Measurements from ENCODE around the gene ANKRD11.

Gene ANKRD11

GRCh38 chr16:89426736-89427530, 63.4 kb downstream of the ANKRD11 start:
- Histone ChIP-seq H3K79me1 (ENCODE audit: low read depth, low read length) (peaks cover 12% of the 10 kb centered on the region), H3K18ac (ENCODE audit: low read length) (no peak overlapping the region), H3K23ac (ENCODE audit: low read depth, low read length, poor library complexity) (no peak overlapping the region), H2AK5ac (ENCODE audit: low read depth, low read length) (no peak overlapping the region), H3K36me3 (replicated peaks in 1 of 2; ENCODE audit: control insufficient read depth in 2 of 2, insufficient read depth in 2 of 2, low read length in 2 of 2) (peaks cover 0 to 54% of the 10 kb centered on the region in 2 donors), H2BK12ac (ENCODE audit: low read length) (no peak overlapping the region), H3K4me3 (ENCODE audit: low read length in 2 of 2) (no peak overlapping the region), H4K8ac (ENCODE audit: low read depth, low read length) (no peak overlapping the region), H2AFZ (ENCODE audit: low read length) (no peak overlapping the region), H3K27me3 (ENCODE audit: control insufficient read depth in 3 of 3, insufficient read depth in 3 of 3, low read depth in 1 of 3, low read length in 3 of 3) (no peaks in the 10 kb centered on the region), H3K4me1 (ENCODE audit: control insufficient read depth in 2 of 2, insufficient read depth in 1 of 2, low read depth in 1 of 2, low read length in 2 of 2) (peaks cover 2 to 12% of the 10 kb centered on the region in 2 donors), H2BK5ac (ENCODE audit: low read length) (no peak overlapping the region), H4K91ac (ENCODE audit: low read depth, low read length, poor library complexity) (no peak overlapping the region), H3K27ac (replicated peaks; ENCODE audit: low read length) (no peak overlapping the region), H3K9me3 (replicated peaks in 1 of 2; ENCODE audit: control insufficient read depth in 2 of 2, insufficient read depth in 1 of 2, low read depth in 1 of 2, low read length in 2 of 2) (no peaks in the 10 kb centered on the region), H3K14ac (ENCODE audit: low read length) (no peak overlapping the region), H2BK120ac (ENCODE audit: low read depth, low read length) (no peak overlapping the region), H3K4me2 (ENCODE audit: insufficient read depth, low read length, poor library complexity, severe bottlenecking) (no peak overlapping the region), H3K9ac (ENCODE audit: low read depth, low read length, poor library complexity) (no peak overlapping the region), H3K4ac (ENCODE audit: low read length) (no peak overlapping the region), H2BK15ac (ENCODE audit: low read length) (no peak overlapping the region)
- WGBS, 2 donors (ENCODE audit: extremely low coverage in 2 of 2, insufficient read length in 2 of 2, insufficient replicate concordance in 1 of 2), result no CpG with 5 or more reads among the region's 10 CpGs
- no peak for DNase-seq (ENCODE audit: low spot score)

- H3K18ac ChIP-seq (ENCODE audit: low read length), result no peak overlapping the region
- peaks cover 0 to 52% of the 10 kb centered on the region in 2 donors for H3K36me3 ChIP-seq (replicated peaks in 1 of 2; ENCODE audit: control insufficient read depth in 2 of 2, insufficient read depth in 2 of 2, low read length in 2 of 2)
- no peak overlapping the region for H2AFZ ChIP-seq (ENCODE audit: low read length)
- H2BK120ac ChIP-seq (ENCODE audit: low read depth, low read length), result no peak overlapping the region
- H3K9ac ChIP-seq (ENCODE audit: low read depth, low read length, poor library complexity), result no peak overlapping the region
- H3K9me3 ChIP-seq (replicated peaks in 1 of 2; ENCODE audit: control insufficient read depth in 2 of 2, insufficient read depth in 1 of 2, low read depth in 1 of 2, low read length in 2 of 2), result no peaks in the 10 kb centered on the region
- no peak overlapping the region for H3K27ac ChIP-seq (replicated peaks; ENCODE audit: low read length)
- H2BK15ac ChIP-seq (ENCODE audit: low read length), result no peak overlapping the region
- H2BK12ac ChIP-seq (ENCODE audit: low read length), result no peak overlapping the region
- no peak for DNase-seq (ENCODE audit: low spot score)
- H4K8ac ChIP-seq (ENCODE audit: low read depth, low read length), result no peak overlapping the region
- peaks cover 0 to 5% of the 10 kb centered on the region in 2 donors for H3K4me1 ChIP-seq (ENCODE audit: control insufficient read depth in 2 of 2, insufficient read depth in 1 of 2, low read depth in 1 of 2, low read length in 2 of 2)
- H3K27me3 ChIP-seq (ENCODE audit: control insufficient read depth in 3 of 3, insufficient read depth in 3 of 3, low read depth in 1 of 3, low read length in 3 of 3), result no peaks in the 10 kb centered on the region
- H3K79me1 ChIP-seq (ENCODE audit: low read depth, low read length), result peaks cover 10% of the 10 kb centered on the region
- no peak overlapping the region for H3K4ac ChIP-seq (ENCODE audit: low read length)
- no peak overlapping the region for H3K23ac ChIP-seq (ENCODE audit: low read depth, low read length, poor library complexity)
- no peak overlapping the region for H2BK5ac ChIP-seq (ENCODE audit: low read length)
- H2AK5ac ChIP-seq (ENCODE audit: low read depth, low read length), result no peak overlapping the region
- WGBS, 2 donors (ENCODE audit: extremely low coverage in 2 of 2, insufficient read length in 2 of 2, insufficient replicate concordance in 1 of 2), result no CpG with 5 or more reads among the region's 10 CpGs
- no peak overlapping the region for H4K91ac ChIP-seq (ENCODE audit: low read depth, low read length, poor library complexity)
- no peak overlapping the region for H3K4me2 ChIP-seq (ENCODE audit: insufficient read depth, low read length, poor library complexity, severe bottlenecking)
- H3K4me3 ChIP-seq (ENCODE audit: low read length in 2 of 2), result no peak overlapping the region
- H3K14ac ChIP-seq (ENCODE audit: low read length), result no peak overlapping the region
Observed at GRCh38 chr16:89425523-89425922, 64.8 kb downstream of the ANKRD11 start.

GRCh38 chr16:89423681-89424260, 66.6 kb downstream of the ANKRD11 start:
- Histone ChIP-seq H3K9me3 (replicated peaks in 1 of 2; ENCODE audit: control insufficient read depth in 2 of 2, insufficient read depth in 1 of 2, low read depth in 1 of 2, low read length in 2 of 2) (no peaks in the 10 kb centered on the region), H3K36me3 (replicated peaks in 1 of 2; ENCODE audit: control insufficient read depth in 2 of 2, insufficient read depth in 2 of 2, low read length in 2 of 2) (peaks cover 3 to 61% of the 10 kb centered on the region in 2 donors), H4K91ac (ENCODE audit: low read depth, low read length, poor library complexity) (no peak overlapping the region), H3K27ac (replicated peaks; ENCODE audit: low read length) (no peak overlapping the region), H4K8ac (ENCODE audit: low read depth, low read length) (no peak overlapping the region), H2BK15ac (ENCODE audit: low read length) (no peak overlapping the region), H3K14ac (ENCODE audit: low read length) (no peak overlapping the region), H2BK5ac (ENCODE audit: low read length) (no peak overlapping the region), H3K27me3 (ENCODE audit: control insufficient read depth in 3 of 3, insufficient read depth in 3 of 3, low read depth in 1 of 3, low read length in 3 of 3) (no peaks in the 10 kb centered on the region), H3K4me3 (ENCODE audit: low read length in 2 of 2) (no peak overlapping the region), H3K23ac (ENCODE audit: low read depth, low read length, poor library complexity) (no peak overlapping the region), H3K9ac (ENCODE audit: low read depth, low read length, poor library complexity) (no peak overlapping the region), H2AFZ (ENCODE audit: low read length) (no peak overlapping the region), H3K4me1 (ENCODE audit: control insufficient read depth in 2 of 2, insufficient read depth in 1 of 2, low read depth in 1 of 2, low read length in 2 of 2) (peaks cover 0 to 5% of the 10 kb centered on the region in 2 donors), H3K79me1 (ENCODE audit: low read depth, low read length) (peaks cover 14% of the 10 kb centered on the region), H2BK12ac (ENCODE audit: low read length) (no peak overlapping the region), H3K4ac (ENCODE audit: low read length) (no peak overlapping the region), H2BK120ac (ENCODE audit: low read depth, low read length) (no peak overlapping the region), H3K18ac (ENCODE audit: low read length) (no peak overlapping the region), H2AK5ac (ENCODE audit: low read depth, low read length) (no peak overlapping the region), H3K4me2 (ENCODE audit: insufficient read depth, low read length, poor library complexity, severe bottlenecking) (no peak overlapping the region)
- no CpG with 5 or more reads among the region's 21 CpGs for WGBS, 2 donors (ENCODE audit: extremely low coverage in 2 of 2, insufficient read length in 2 of 2, insufficient replicate concordance in 1 of 2)
- DNase-seq (ENCODE audit: low spot score), result no peak

GRCh38 chr16:89422905-89423630, 67.3 kb downstream of the ANKRD11 start:
- Histone ChIP-seq H3K9ac (ENCODE audit: low read depth, low read length, poor library complexity) (no peak overlapping the region), H3K27ac (replicated peaks; ENCODE audit: low read length) (no peak overlapping the region), H3K36me3 (replicated peaks in 1 of 2; ENCODE audit: control insufficient read depth in 2 of 2, insufficient read depth in 2 of 2, low read length in 2 of 2) (peaks cover 3 to 66% of the 10 kb centered on the region in 2 donors), H3K4me3 (ENCODE audit: low read length in 2 of 2) (no peak overlapping the region), H2BK15ac (ENCODE audit: low read length) (no peak overlapping the region), H3K23ac (ENCODE audit: low read depth, low read length, poor library complexity) (no peak overlapping the region), H2BK12ac (ENCODE audit: low read length) (no peak overlapping the region), H3K27me3 (ENCODE audit: control insufficient read depth in 3 of 3, insufficient read depth in 3 of 3, low read depth in 1 of 3, low read length in 3 of 3) (no peaks in the 10 kb centered on the region), H2BK5ac (ENCODE audit: low read length) (no peak overlapping the region), H2AFZ (ENCODE audit: low read length) (no peak overlapping the region), H4K8ac (ENCODE audit: low read depth, low read length) (no peak overlapping the region), H2AK5ac (ENCODE audit: low read depth, low read length) (no peak overlapping the region), H3K14ac (ENCODE audit: low read length) (no peak overlapping the region), H3K9me3 (replicated peaks in 1 of 2; ENCODE audit: control insufficient read depth in 2 of 2, insufficient read depth in 1 of 2, low read depth in 1 of 2, low read length in 2 of 2) (no peaks in the 10 kb centered on the region), H3K4ac (ENCODE audit: low read length) (no peak overlapping the region), H3K18ac (ENCODE audit: low read length) (no peak overlapping the region), H2BK120ac (ENCODE audit: low read depth, low read length) (no peak overlapping the region), H3K4me1 (ENCODE audit: control insufficient read depth in 2 of 2, insufficient read depth in 1 of 2, low read depth in 1 of 2, low read length in 2 of 2) (peaks cover 0 to 5% of the 10 kb centered on the region in 2 donors), H4K91ac (ENCODE audit: low read depth, low read length, poor library complexity) (no peak overlapping the region), H3K79me1 (ENCODE audit: low read depth, low read length) (peaks cover 14% of the 10 kb centered on the region), H3K4me2 (ENCODE audit: insufficient read depth, low read length, poor library complexity, severe bottlenecking) (no peak overlapping the region)
- WGBS, 2 donors (ENCODE audit: extremely low coverage in 2 of 2, insufficient read length in 2 of 2, insufficient replicate concordance in 1 of 2), result no CpG with 5 or more reads among the region's 16 CpGs
- DNase-seq (ENCODE audit: low spot score), result no peak
